Measurements from ENCODE around the gene KRT72.

Gene KRT72

DNA sequence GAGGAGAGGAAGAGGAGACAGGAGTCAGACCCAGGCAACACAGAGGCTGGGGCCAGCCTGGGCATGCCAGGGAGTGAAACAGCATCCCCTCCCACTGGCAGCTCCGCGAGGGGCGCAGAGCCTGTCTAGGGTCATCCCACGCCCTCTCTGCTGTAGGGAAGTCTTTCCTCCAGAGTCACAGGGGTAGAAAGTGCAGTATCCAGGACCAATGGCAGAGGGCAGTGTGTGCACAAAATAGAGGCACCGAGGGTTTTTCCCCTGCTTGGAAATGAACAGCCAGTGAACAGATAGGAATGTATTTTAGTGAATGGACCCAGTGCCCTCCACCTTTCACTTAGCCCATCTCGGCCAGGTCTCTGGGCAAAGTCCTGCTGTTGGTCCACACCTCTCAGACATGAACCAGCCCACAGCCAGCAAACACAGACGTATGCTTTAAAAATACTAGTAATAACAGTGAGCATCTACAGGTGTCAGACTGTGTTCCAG, 18.2 kb downstream of the KRT72 start:
- no peak overlapping the region for H3K4me3 ChIP-seq (ENCODE audit: low read length)
- TF ChIP-seq ZNF274 (IDR thresholded peaks at IDR 0.05; ENCODE audit: low read depth, low read length) = no peak

GRCh38 chr12:52582486-52582885, 18.8 kb downstream of the KRT72 start:
- H3K4me3 ChIP-seq (ENCODE audit: low read length) = no peak overlapping the region
- TF ChIP-seq ZNF274 (IDR thresholded peaks at IDR 0.05; ENCODE audit: low read depth, low read length) = no peak

GRCh38 chr12:52581481-52581880, 19.8 kb downstream of the KRT72 start:
- no peak for TF ChIP-seq ZNF274 (IDR thresholded peaks at IDR 0.05; ENCODE audit: low read depth, low read length)
- no peak overlapping the region for H3K4me3 ChIP-seq (ENCODE audit: low read length)

- no peak for TF ChIP-seq ZNF274 (IDR thresholded peaks at IDR 0.05; ENCODE audit: low read depth, low read length)
- no peak overlapping the region for H3K4me3 ChIP-seq (ENCODE audit: low read length)
Measured at GRCh38 chr12:52581066-52581465, 20.2 kb downstream of the KRT72 start.

GRCh38 chr12:52580496-52580895, 20.8 kb downstream of the KRT72 start:
- no peak for TF ChIP-seq ZNF274 (IDR thresholded peaks at IDR 0.05; ENCODE audit: low read depth, low read length)
- H3K4me3 ChIP-seq (ENCODE audit: low read length) = no peak overlapping the region

DNA sequence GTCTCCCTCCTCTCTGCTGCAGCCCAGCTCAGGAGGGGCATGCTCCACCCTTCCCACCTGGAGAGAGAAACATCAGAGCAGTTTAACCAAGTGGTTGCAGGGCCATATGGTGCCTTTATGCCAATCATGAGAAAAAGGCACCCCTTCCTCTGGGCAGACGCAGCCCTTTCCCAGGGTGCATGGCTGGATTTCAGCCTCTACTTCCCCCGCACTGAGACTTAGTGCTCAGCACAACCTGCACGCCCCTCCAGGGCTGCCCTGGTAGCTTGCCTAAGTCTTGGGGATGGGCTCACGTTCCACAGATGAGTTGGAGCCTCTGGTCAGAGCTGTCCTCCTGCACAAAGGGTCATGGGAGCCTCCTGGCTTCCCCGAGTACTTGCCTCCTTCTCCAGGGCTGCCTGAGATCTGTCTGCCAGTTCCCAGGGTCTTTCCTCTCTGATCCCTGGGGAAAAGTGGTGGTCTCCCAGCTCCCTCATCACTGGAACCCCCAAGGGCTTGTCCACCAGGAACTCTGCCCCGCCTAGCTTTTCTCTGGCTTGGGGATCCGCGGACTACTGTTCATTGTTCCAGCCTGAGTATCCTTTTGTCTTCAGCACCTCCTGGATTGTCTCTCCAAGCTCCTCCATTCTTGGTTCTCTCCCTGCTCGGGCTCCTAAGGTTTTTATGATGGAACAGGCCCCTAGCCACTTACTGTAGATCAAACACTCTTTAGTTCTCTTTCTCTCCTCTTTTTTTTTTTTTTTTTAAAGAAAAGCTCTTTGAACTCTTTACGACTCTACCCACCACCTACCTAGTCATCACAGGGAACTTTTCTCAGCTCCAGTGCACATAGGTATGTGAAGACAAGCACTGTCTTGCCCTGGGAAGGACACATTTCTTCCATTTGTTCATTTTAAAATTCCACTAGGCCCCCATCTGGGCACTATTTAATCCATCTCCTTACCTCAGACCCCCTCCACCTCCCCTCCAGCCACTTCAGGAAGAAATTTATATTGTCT, 21.5 kb downstream of the KRT72 start:
- no peak for TF ChIP-seq ZNF274 (IDR thresholded peaks at IDR 0.05; ENCODE audit: low read depth, low read length)
- no peak overlapping the region for H3K4me3 ChIP-seq (ENCODE audit: low read length)

DNA sequence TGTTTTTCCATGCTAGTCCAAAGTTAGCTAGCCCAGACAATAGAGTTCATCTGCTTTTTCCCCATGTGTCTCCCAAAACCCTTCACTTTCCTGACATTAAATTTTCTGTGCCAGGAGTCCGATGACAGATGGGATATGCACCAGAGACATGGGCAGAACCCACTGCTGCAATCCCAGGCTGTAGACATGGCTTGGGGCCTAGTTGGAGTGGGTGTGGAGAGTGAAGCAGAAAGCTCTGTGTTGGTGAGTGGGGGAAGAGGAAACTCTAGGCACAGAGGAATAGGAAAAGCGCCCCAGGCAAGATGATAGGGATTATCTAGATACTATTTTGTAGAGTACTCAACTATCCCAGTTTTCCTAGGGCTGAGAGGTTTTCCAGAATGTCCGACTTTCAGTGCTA, 22.8 kb downstream of the KRT72 start:
- no peak for TF ChIP-seq ZNF274 (IDR thresholded peaks at IDR 0.05; ENCODE audit: low read depth, low read length)

GRCh38 chr12:52577316-52577715, 23.9 kb downstream of the KRT72 start:
- TF ChIP-seq ZNF274 (IDR thresholded peaks at IDR 0.05; ENCODE audit: low read depth, low read length) = no peak
- H3K4me3 ChIP-seq (ENCODE audit: low read length) = no peak overlapping the region

More for the DNA sequence above, 22.8 kb downstream of the KRT72 start:
- H3K4me3 ChIP-seq (ENCODE audit: low read length) = no peak overlapping the region

GRCh38 chr12:52575948-52576347, 25.3 kb downstream of the KRT72 start:
- TF ChIP-seq ZNF274 (IDR thresholded peaks at IDR 0.05; ENCODE audit: low read depth, low read length) = no peak
- no peak overlapping the region for H3K4me3 ChIP-seq (ENCODE audit: low read length)

DNA sequence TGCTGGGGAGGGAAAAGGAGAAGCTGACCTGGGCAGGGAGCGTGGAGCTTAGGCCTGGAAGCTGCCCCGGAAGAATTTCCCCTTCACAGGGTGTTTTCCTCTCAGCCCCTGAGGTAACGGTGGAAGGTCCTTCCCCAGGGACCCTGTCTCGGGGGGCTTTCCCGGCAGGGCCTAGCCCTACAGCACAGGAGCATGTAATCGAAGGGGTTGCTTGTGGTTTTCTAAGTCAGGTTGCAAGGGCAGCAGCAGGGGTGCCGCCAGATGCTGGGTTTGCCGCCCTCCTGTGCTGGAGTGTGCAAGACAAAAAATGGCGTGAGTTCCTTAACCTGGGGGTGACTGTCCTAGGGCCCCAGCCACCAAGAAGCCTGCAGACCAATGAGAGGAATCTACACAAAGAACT, 26.0 kb downstream of the KRT72 start:
- no peak for TF ChIP-seq ZNF274 (IDR thresholded peaks at IDR 0.05; ENCODE audit: low read depth, low read length)

DNA sequence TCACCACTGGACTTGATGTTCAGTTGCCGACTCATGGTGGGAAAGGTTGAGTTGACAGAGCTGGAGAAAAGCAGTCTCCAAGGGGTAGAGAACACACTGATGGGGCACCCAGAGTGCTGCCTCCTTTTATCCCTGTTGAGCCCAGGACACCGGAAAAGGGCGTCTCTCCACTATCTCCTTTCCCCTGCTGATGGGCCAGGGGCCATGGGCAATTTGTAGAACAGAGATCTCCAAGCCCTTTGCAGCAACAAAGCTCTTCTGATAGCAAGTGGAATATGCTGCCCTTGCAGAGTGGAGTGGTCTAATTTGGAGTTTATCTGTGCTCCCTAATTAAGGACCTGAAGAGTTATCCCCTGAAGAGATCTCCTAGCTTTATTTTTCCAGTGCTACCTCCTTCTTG, 27.5 kb downstream of the KRT72 start, which contains the start of gene KRT74:
Gene KRT74 (minus strand): TSS at position 101 of the 400 bp plus-strand sequence. CDS start 66 bp downstream, at position 35.
- TF ChIP-seq ZNF274 (IDR thresholded peaks at IDR 0.05; ENCODE audit: low read depth, low read length) = no peak
- no peak within 1 kb of the TSS for H3K4me3 ChIP-seq (ENCODE audit: low read length)

More for the DNA sequence above, 26.0 kb downstream of the KRT72 start:
- no peak overlapping the region for H3K4me3 ChIP-seq (ENCODE audit: low read length)

- H3K4me3 ChIP-seq (ENCODE audit: low read length) = no peak overlapping the region
- no peak for TF ChIP-seq ZNF274 (IDR thresholded peaks at IDR 0.05; ENCODE audit: low read depth, low read length)
Measured at GRCh38 chr12:52573306-52573705, 28.0 kb downstream of the KRT72 start.

DNA sequence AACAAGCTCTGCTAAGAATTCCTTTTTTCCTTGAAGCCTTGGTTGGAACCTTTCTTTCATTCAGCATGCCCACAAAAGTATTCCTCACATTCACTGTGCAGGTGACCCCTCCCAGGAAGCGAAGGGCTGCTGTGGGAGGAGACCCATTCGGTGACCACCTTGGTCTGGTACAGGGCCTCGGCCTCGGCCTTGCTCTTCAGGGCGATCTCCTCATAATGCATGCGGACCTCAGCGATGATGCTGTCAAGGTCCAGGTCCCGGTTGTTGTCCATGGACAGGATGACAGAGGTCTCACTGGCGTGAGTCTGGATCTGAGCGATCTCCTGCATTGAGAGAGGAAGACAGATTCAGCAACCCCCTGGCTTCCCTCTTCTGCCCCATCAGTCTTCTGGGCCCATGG, 30.8 kb downstream of the KRT72 start:
- TF ChIP-seq ZNF274 (IDR thresholded peaks at IDR 0.05; ENCODE audit: low read depth, low read length) = no peak
- no peak overlapping the region for H3K4me3 ChIP-seq (ENCODE audit: low read length)

DNA sequence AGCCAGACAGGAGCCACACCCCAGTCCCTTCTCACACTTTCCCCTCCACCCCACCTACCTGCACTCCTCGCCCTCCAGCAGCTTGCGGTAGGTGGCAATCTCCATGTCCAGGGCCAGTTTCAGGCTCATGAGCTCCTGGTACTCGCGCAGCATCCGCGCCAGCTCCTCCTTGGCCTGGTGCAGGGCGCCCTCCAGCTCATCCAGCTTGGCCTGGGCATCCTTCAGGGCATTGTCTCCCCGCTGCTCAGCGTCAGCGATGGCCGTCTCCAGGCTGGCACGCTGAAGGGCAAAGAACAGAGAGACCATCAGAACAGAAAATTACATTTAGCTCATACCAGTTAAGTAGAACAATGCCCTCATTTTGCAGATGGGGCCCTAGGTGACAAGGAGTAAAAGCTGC, 33.2 kb downstream of the KRT72 start:
- TF ChIP-seq ZNF274 (IDR thresholded peaks at IDR 0.05; ENCODE audit: low read depth, low read length) = no peak
- H3K4me3 ChIP-seq (ENCODE audit: low read length) = no peak overlapping the region

DNA sequence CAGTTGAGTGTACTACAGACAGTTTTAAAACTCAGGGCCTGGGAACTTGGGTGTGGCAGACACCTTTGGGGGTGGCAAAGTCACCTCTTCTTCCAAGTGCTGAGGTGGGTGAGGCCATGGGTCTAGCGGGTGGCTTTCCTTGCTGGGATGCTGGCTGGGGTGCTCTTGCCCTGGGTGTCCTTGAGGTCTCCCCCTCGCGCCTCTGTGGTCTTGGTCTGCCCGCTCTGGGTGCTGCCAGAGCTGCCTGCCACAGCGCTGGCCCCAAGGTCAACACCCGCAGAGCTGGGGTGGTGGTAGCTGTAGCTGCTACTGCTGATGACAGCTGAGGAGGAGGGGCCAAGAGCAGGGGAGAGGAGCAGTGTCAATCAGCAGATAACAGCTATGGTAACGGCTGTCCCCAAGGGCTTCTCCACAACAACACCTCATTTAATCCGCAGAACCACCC, 34.4 kb downstream of the KRT72 start:
- H3K4me3 ChIP-seq (ENCODE audit: low read length) = no peak overlapping the region
- TF ChIP-seq ZNF274 (IDR thresholded peaks at IDR 0.05; ENCODE audit: low read depth, low read length) = no peak
